ENCODE data around the gene NREP.

DNA sequence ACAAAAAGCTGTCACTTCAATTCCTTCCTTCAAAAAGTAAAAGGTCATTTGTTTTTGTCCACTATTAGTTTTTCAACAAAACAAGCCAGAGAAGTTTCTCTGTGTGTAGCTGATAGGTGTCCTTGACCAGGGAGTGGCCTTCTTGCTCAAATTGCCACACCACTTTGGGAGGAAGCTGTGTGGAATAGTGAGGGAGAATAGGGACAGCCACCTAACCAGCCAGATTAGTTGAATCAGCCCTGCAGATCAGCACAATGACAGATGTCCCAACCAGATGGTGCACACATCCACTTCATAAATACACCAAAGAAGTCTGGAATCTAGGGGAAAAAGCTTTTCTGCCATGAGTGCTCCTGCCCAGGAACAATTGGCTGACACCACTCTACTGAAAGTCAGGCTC, 37.2 kb downstream of the NREP start:
- TF ChIP-seq CTCF (IDR thresholded peaks at IDR 0.05) (no peak), POLR2AphosphoS5 (IDR thresholded peaks at IDR 0.05; ENCODE audit: insufficient read depth in 1 of 2, low read depth in 1 of 2) (no peak), POLR2A (IDR thresholded peaks at IDR 0.05) (no peak)
